ENCODE results near the gene CASP8AP2.
"Not testable (repeated sequence)": the region's sequence is repeated elsewhere in the genome, so short reads cannot be mapped to it uniquely, and the experiment has no call there.

Gene CASP8AP2

GRCh38 chr6:89829472-89830169 is at the start of gene CASP8AP2:
TSS of gene CASP8AP2 (plus strand) at chr6:89829880.
- peak; percentile 92 for DNase-seq (ENCODE audit: low read depth, low spot score)

- DNase-seq (ENCODE audit: low read depth, low spot score): no peak
Observed at GRCh38 chr6:89781070-89782034, 48.3 kb upstream of the CASP8AP2 start.

- no peak for DNase-seq (ENCODE audit: low read depth, low spot score)
Observed at GRCh38 chr6:89782222-89782621, 47.5 kb upstream of the CASP8AP2 start.

- DNase-seq (ENCODE audit: low read depth, low spot score): not testable (repeated sequence)
Observed at GRCh38 chr6:89783293-89783692, 46.4 kb upstream of the CASP8AP2 start.

- DNase-seq (ENCODE audit: low read depth, low spot score): no peak
Observed at GRCh38 chr6:89784838-89785237, 44.8 kb upstream of the CASP8AP2 start.

GRCh38 chr6:89786970-89787369 is 42.7 kb upstream of the CASP8AP2 start:
- DNase-seq (ENCODE audit: low read depth, low spot score): no peak

GRCh38 chr6:89787660-89788328 is 41.9 kb upstream of the CASP8AP2 start:
- DNase-seq (ENCODE audit: low read depth, low spot score): no peak

- no peak for DNase-seq (ENCODE audit: low read depth, low spot score)
Observed at GRCh38 chr6:89789980-89790379, 39.7 kb upstream of the CASP8AP2 start.

- no peak for DNase-seq (ENCODE audit: low read depth, low spot score)
Observed at GRCh38 chr6:89790403-89790802, 39.3 kb upstream of the CASP8AP2 start.

- DNase-seq (ENCODE audit: low read depth, low spot score): no peak
Observed at GRCh38 chr6:89792881-89793280, 36.8 kb upstream of the CASP8AP2 start.

GRCh38 chr6:89793586-89793985 is 36.1 kb upstream of the CASP8AP2 start:
- no peak for DNase-seq (ENCODE audit: low read depth, low spot score)

- no peak for DNase-seq (ENCODE audit: low read depth, low spot score)
Observed at GRCh38 chr6:89794324-89794723, 35.4 kb upstream of the CASP8AP2 start.

- DNase-seq (ENCODE audit: low read depth, low spot score): no peak
Observed at GRCh38 chr6:89797317-89797716, 32.4 kb upstream of the CASP8AP2 start.

GRCh38 chr6:89799096-89799495 is 30.6 kb upstream of the CASP8AP2 start:
- DNase-seq (ENCODE audit: low read depth, low spot score): no peak

GRCh38 chr6:89799756-89800155 is 29.9 kb upstream of the CASP8AP2 start:
- DNase-seq (ENCODE audit: low read depth, low spot score): no peak

- no peak for DNase-seq (ENCODE audit: low read depth, low spot score)
Observed at GRCh38 chr6:89803271-89803670, 26.4 kb upstream of the CASP8AP2 start.

- DNase-seq (ENCODE audit: low read depth, low spot score): no peak
Observed at GRCh38 chr6:89805814-89806371, 23.8 kb upstream of the CASP8AP2 start.

- DNase-seq (ENCODE audit: low read depth, low spot score): no peak
Observed at GRCh38 chr6:89807581-89807980, 22.1 kb upstream of the CASP8AP2 start.

- DNase-seq (ENCODE audit: low read depth, low spot score): not testable (repeated sequence)
Observed at GRCh38 chr6:89813422-89813821, 16.3 kb upstream of the CASP8AP2 start.

- no peak for DNase-seq (ENCODE audit: low read depth, low spot score)
Observed at GRCh38 chr6:89817481-89817880, 12.2 kb upstream of the CASP8AP2 start.

- DNase-seq (ENCODE audit: low read depth, low spot score): no peak
Observed at GRCh38 chr6:89818977-89819335, 10.7 kb upstream of the CASP8AP2 start.

Data from activated naive CD8-positive, alpha-beta T cell treated with anti-CD3 and anti-CD28 coated beads, Interleukin-2, amount 50 U/mL, for 16 hours (primary cell).